A549 (cell line): Measurements from ENCODE around the gene ISCA2. TPM values are rescaled to one million over a fixed set of nuclear protein-coding genes. Genes with fewer than 3 reads are reported as not detected.

Source experiments
- ATAC-seq, 2 experiments: fragments of 200-7000 bp in 1 of 2; fragments of >200 bp in 1 of 2; cut with Nextera tagmentation in 1 of 2; cut with Tn5 transposase in 1 of 2; 3 replicates each; pipeline versions ENCODE4 v1.8.0 to v1.9.1; 2018 to 2020; ENCODE audit warnings: mild to moderate bottlenecking in 1 of 2, moderate library complexity in 1 of 2
- CTCF ChIA-PET: fragments of 300-600 bp; sonication (Branson Sonifier 250); formaldehyde crosslinking; extraction: SDS; loops from one replicate; lab custom pipeline; 2021; ENCODE audit warnings: antibody characterized with exemption, inconsistent platforms; lab: Yijun Ruan, JAX
- POLR2A ChIA-PET: fragments of 350-600 bp; formaldehyde crosslinking; extraction: SDS; loops from one replicate; lab custom pipeline; 2021; ENCODE audit warnings: antibody characterized with exemption, inconsistent platforms; lab: Yijun Ruan, JAX
- DNase-seq, 2 experiments: peaks; one replicate each; pipeline versions ENCODE4 v3.0.0 to v3.0.0-alpha.2; 2011 to 2016; ENCODE audit warnings: low read depth in 1 of 2, low spot score in 1 of 2
- FAIRE-seq: peaks from 2 replicates; lab custom pipeline; 2011; peaks lifted over from hg19 to GRCh38; lab: Jason Lieb, UNC
- H3K27ac ChIP-seq, 2 experiments: fragments of >200 bp; sonication (Bioruptor Twin); formaldehyde crosslinking; 3 replicates each; pipeline ENCODE4 v1.5.1; 2016 to 2017
- H3K4me1 ChIP-seq: fragments of >200 bp; sonication (Bioruptor Twin); formaldehyde crosslinking; 3 replicates; pipeline ENCODE4 v1.6.1; 2016
- H3K4me2 ChIP-seq: fragments of >200 bp; sonication (Bioruptor Twin); formaldehyde crosslinking; 3 replicates; pipeline ENCODE4 v1.6.1; 2016
- H3K4me3 ChIP-seq: fragments of >200 bp; sonication (Bioruptor Twin); formaldehyde crosslinking; 3 replicates; pipeline ENCODE4 v1.5.1; 2016
- H3K9me3 ChIP-seq: fragments of >200 bp; sonication (Bioruptor Twin); formaldehyde crosslinking; 3 replicates; pipeline ENCODE4 v1.6.1; 2016
- ATOH8 ChIP-seq: fragments of 250-450 bp; sonication (Bioruptor Pico); IDR thresholded peaks from 2 replicates; pipeline ENCODE4 v1.5.0; 2020; ENCODE audit warnings: low read depth, mild to moderate bottlenecking, moderate library complexity
- BCL3 ChIP-seq: fragments of >200 bp; sonication (Bioruptor Twin); formaldehyde crosslinking; IDR thresholded peaks from 3 replicates; pipeline ENCODE4 v1.6.1; 2016
- EHMT2 ChIP-seq: fragments of 200-600 bp; sonication (generic); IDR thresholded peaks from 2 replicates; pipeline ENCODE4 v1.6.1; 2016; ENCODE audit warnings: antibody characterized with exemption, low read depth, mild to moderate bottlenecking, moderate library complexity
- ELK1 ChIP-seq: fragments of 150-350 bp; IDR thresholded peaks from 2 replicates; pipeline ENCODE4 v1.6.1; 2014; ENCODE audit warnings: low read depth, mild to moderate bottlenecking, low read length
- ESRRA ChIP-seq: fragments of 150-350 bp; IDR thresholded peaks from 2 replicates; pipeline ENCODE4 v1.6.1; 2014; ENCODE audit warnings: mild to moderate bottlenecking, low read length, borderline replicate concordance
- FOSB ChIP-seq: fragments of 250-450 bp; sonication (Bioruptor Pico); IDR thresholded peaks from 2 replicates; pipeline ENCODE4 v1.5.0; 2020; ENCODE audit warnings: mild to moderate bottlenecking, moderate library complexity
- HES2 ChIP-seq: fragments of >200 bp; sonication (Bioruptor Twin); formaldehyde crosslinking; IDR thresholded peaks from 2 replicates; pipeline ENCODE4 v1.6.1; 2016
- HMGXB4 ChIP-seq: fragments of 250-450 bp; sonication (Bioruptor Pico); IDR thresholded peaks from 2 replicates; pipeline ENCODE4 v1.5.0; 2021; ENCODE audit warnings: mild to moderate bottlenecking, moderate library complexity, borderline replicate concordance
- JUN ChIP-seq, 2 experiments: fragments of >200 bp; sonication (Bioruptor Twin); formaldehyde crosslinking; IDR thresholded peaks; 2 replicates in 1 of 2; 3 replicates in 1 of 2; pipeline ENCODE4 v1.6.1; 2016 to 2017
- JUNB ChIP-seq: fragments of >200 bp; sonication (Bioruptor Twin); formaldehyde crosslinking; IDR thresholded peaks from 2 replicates; pipeline ENCODE4 v1.6.1; 2016
- KDM1A ChIP-seq: fragments of 200-600 bp; sonication (generic); IDR thresholded peaks from 2 replicates; pipeline ENCODE4 v1.6.1; 2016; ENCODE audit warnings: low read depth, mild to moderate bottlenecking
- MAFK ChIP-seq: fragments of 450-650 bp; IDR thresholded peaks from 2 replicates; pipeline ENCODE4 v1.6.1; 2014; ENCODE audit not compliant: partially characterized antibody
- MAZ ChIP-seq: fragments of 150-350 bp; IDR thresholded peaks from 2 replicates; pipeline ENCODE4 v1.6.1; 2014; ENCODE audit warnings: antibody characterized with exemption, low read depth, low read length, borderline replicate concordance
- MYC ChIP-seq: IDR thresholded peaks from 2 replicates; pipeline ENCODE4 v1.6.1; 2012; ENCODE audit warnings: mild to moderate bottlenecking, inconsistent platforms, low read length, improper control_type of control experiment, borderline replicate concordance
- NR3C1 ChIP-seq: fragments of >200 bp; sonication (Bioruptor Twin); formaldehyde crosslinking; IDR thresholded peaks from 3 replicates; pipeline ENCODE4 v1.6.1; 2017
- POLR2A ChIP-seq: IDR thresholded peaks from 2 replicates; pipeline ENCODE4 v1.6.1; 2012; ENCODE audit warnings: mild to moderate bottlenecking, low read length
- POLR2AphosphoS2 ChIP-seq: conservative IDR thresholded peaks from 2 replicates; pipeline ENCODE4 v1.6.1; 2012; ENCODE audit warnings: low read length, improper control_type of control experiment, inconsistent platforms
- RARB ChIP-seq: fragments of 250-450 bp; sonication (Bioruptor Pico); IDR thresholded peaks from 2 replicates; pipeline ENCODE4 v1.8.0; 2021; ENCODE audit warnings: mild to moderate bottlenecking, moderate library complexity
- TFCP2L1 ChIP-seq: fragments of 250-450 bp; sonication (Bioruptor Pico); IDR thresholded peaks from 2 replicates; pipeline ENCODE4 v1.5.0; 2021; ENCODE audit warnings: mild to moderate bottlenecking
- ZC3H11A ChIP-seq: fragments of 450-650 bp; IDR thresholded peaks from 2 replicates; pipeline ENCODE4 v1.6.1; 2014; ENCODE audit warnings: antibody characterized with exemption, mild to moderate bottlenecking
- ZFP36 ChIP-seq: fragments of 450-650 bp; IDR thresholded peaks from 2 replicates; pipeline ENCODE4 v1.6.1; 2014; ENCODE audit warnings: borderline replicate concordance; ENCODE audit not compliant: partially characterized antibody
- WGBS: methylation state at CpG from one replicate; pipeline ENCODE4 v1.1.6; 2017; ENCODE audit errors: missing lambda C conversion rate; 5-methylcytosine and 5-hydroxymethylcytosine counted together
- polyA plus RNA-seq, 4 experiments: library from polyadenylated mRNA; depleted of rRNA in 3 of 4; stranded (reverse); fragments of >200 nt; fragmentation: RNase III in 1 of 4; extraction: RNeasy Plus Mini Kit Qiagen cat#74134 plus additional on column Dnase treatment in 1 of 4; gene quantifications; 2 replicates in 3 of 4; 3 replicates in 1 of 4; pipeline ENCODE4 v1.2.3, GENCODE V29; 2011 to 2017
- TF ChIP-seq, protein P1 (sequence below): IDR thresholded peaks from 2 replicates; pipeline ENCODE4 v1.6.1; 2012
- TF ChIP-seq, protein P2 (sequence below): IDR thresholded peaks from 2 replicates; pipeline ENCODE4 v1.6.1; 2012; ENCODE audit warnings: low read depth, borderline replicate concordance

The ISCA2 gene
- polyA plus RNA-seq, 2 of the 4 experiments (the other 2 are of a cell fraction): 48.8 to 49.3 TPM

GRCh38 chr14:74508844-74509428 lies 15.4 kb downstream of the ISCA2 start:
- 74% methylated on average over 12 of the region's 13 CpGs for WGBS
- POLR2A ChIA-PET: interaction anchor here (0.6 to 1.4 kb wide), 2 partner anchors 10 to 62 kb away, joined by 3 to 4 read pairs; no protein-coding TSS in a partner anchor
- no peak for TF ChIP-seq BCL3
- TF ChIP-seq FOSB (CRISPR knock-in tag): no peak
- TF ChIP-seq, protein P1, sequence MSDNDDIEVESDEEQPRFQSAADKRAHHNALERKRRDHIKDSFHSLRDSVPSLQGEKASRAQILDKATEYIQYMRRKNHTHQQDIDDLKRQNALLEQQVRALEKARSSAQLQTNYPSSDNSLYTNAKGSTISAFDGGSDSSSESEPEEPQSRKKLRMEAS: no peak
- no peak for TF ChIP-seq KDM1A
- no peak for TF ChIP-seq RARB (CRISPR knock-in tag)
- TF ChIP-seq, protein P2, sequence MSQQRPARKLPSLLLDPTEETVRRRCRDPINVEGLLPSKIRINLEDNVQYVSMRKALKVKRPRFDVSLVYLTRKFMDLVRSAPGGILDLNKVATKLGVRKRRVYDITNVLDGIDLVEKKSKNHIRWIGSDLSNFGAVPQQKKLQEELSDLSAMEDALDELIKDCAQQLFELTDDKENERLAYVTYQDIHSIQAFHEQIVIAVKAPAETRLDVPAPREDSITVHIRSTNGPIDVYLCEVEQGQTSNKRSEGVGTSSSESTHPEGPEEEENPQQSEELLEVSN: no peak

DNA sequence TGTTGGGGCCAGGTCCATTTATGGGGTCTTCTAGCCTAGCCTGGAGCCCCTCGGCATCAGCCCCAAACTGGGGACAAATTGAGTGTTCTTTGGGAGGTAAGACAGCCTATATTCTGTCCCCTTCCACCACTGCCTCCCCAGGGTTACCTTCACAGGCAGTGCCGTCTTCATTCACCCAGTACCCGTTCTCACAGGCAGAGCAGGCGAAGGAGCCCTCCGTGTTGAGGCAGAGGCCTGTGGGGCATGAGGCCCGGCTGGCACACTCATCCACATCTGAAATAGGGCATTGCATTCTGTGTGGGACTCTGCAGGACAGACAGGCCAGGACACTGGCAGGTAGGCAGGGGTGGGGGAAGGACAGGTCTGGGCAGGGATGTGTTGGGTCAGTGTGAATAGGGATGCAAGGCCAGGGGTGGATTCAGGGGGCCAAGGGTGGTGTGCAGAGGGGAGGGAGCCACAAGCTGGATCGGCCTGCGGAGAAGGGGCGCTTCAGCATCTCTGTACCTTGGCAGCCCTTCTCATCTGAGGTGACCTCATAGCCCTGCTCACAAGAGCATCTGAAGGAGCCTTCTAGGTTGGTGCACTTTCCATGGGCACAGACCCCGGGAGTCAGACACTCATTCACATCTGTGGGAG lies 16.1 kb downstream of the ISCA2 start:
- no peak for FAIRE-seq
- no peak for ATAC-seq
- CTCF ChIA-PET: interaction anchor here (0.8 kb wide), 1 partner anchor 25 kb away, joined by 3 read pairs; no protein-coding TSS in a partner anchor
- H3K27ac ChIP-seq: peak overlapping the region in 1 of 2 experiments; percentile 37; a peak in 1 of 6 replicates
- no peak for DNase-seq
- H3K4me3 ChIP-seq: no peak overlapping the region
- 91% methylated on average over 10 of the region's 10 CpGs for WGBS
- no peaks in the 10 kb centered on the region for H3K4me1 ChIP-seq
- TF ChIP-seq POLR2AphosphoS2: no peak
- TF ChIP-seq JUNB: no peak
- no peak for TF ChIP-seq ZC3H11A
- no peak for TF ChIP-seq ESRRA
- TF ChIP-seq HES2: no peak
- no peak for TF ChIP-seq MYC
- no peak for TF ChIP-seq ELK1
- TF ChIP-seq, protein P2: no peak
- TF ChIP-seq EHMT2: no peak
- TF ChIP-seq TFCP2L1: no peak
- TF ChIP-seq POLR2A: no peak
- TF ChIP-seq ATOH8 (CRISPR knock-in tag): no peak
- TF ChIP-seq HMGXB4 (CRISPR knock-in tag): no peak
- TF ChIP-seq ZFP36: no peak
- no peak for TF ChIP-seq JUN (IDR thresholded peaks at IDR 0.05)
- no peak for TF ChIP-seq MAFK
- no peak for TF ChIP-seq NR3C1
- TF ChIP-seq KDM1A: no peak
- no peak for TF ChIP-seq MAZ
- TF ChIP-seq, all 56 proteins: peak for 0
- POLR2A ChIA-PET: no interaction called here
- Histone ChIP-seq H3K4me2 (no peak overlapping the region), H3K9me3 (no peaks in the 10 kb centered on the region)

More at GRCh38 chr14:74508844-74509428, 15.4 kb downstream of the ISCA2 start:
- DNase-seq (no peak), ATAC-seq (no peak), FAIRE-seq (no peak)
- H3K27ac ChIP-seq: no peak overlapping the region
- H3K4me3 ChIP-seq: no peak overlapping the region
- H3K4me1 ChIP-seq: no peaks in the 10 kb centered on the region
- no peaks in the 10 kb centered on the region for H3K9me3 ChIP-seq
- no peak overlapping the region for H3K4me2 ChIP-seq
- CTCF ChIA-PET: interaction anchor here (0.6 to 1.7 kb wide), 7 partner anchors 8 to 1857 kb away, joined by 3 to 5 read pairs (median 3); no protein-coding TSS in a partner anchor
